ENCODE data around the gene ZNF844.

The ZNF844 gene

GRCh38 chr19:12113121-12113520 is 48.6 kb downstream of the ZNF844 start:
- no peak for DNase-seq (ENCODE audit: insufficient read length, low spot score)

GRCh38 chr19:12117201-12117970 is 52.9 kb downstream of the ZNF844 start:
- no peak for FAIRE-seq
- TF ChIP-seq POLR2A (IDR thresholded peaks at IDR 0.05; ENCODE audit: low read depth, low read length) = no peak
- TF ChIP-seq TAF1 (IDR thresholded peaks at IDR 0.05; ENCODE audit: low read depth, low read length) = no peak
- TF ChIP-seq PAX5 (IDR thresholded peaks at IDR 0.05; ENCODE audit: insufficient read depth, low read length, severe bottlenecking) = no peak
- no peak for TF ChIP-seq POLR2AphosphoS5 (IDR thresholded peaks at IDR 0.05; ENCODE audit: low read depth, low read length)
- no peak for TF ChIP-seq POU2F2 (IDR thresholded peaks at IDR 0.05; ENCODE audit: low read depth, low read length)
- no peak for TF ChIP-seq SPI1 (IDR thresholded peaks at IDR 0.05; ENCODE audit: low read depth, low read length)

More at GRCh38 chr19:12113121-12113520, 48.6 kb downstream of the ZNF844 start:
- FAIRE-seq = no peak
- TF ChIP-seq PAX5 (IDR thresholded peaks at IDR 0.05; ENCODE audit: insufficient read depth, low read length, severe bottlenecking) = no peak
- TF ChIP-seq SPI1 (IDR thresholded peaks at IDR 0.05; ENCODE audit: low read depth, low read length) = no peak
- TF ChIP-seq TAF1 (IDR thresholded peaks at IDR 0.05; ENCODE audit: low read depth, low read length) = no peak
- no peak for TF ChIP-seq POLR2A (IDR thresholded peaks at IDR 0.05; ENCODE audit: low read depth, low read length)
- no peak for TF ChIP-seq POU2F2 (IDR thresholded peaks at IDR 0.05; ENCODE audit: low read depth, low read length)
- no peak for TF ChIP-seq POLR2AphosphoS5 (IDR thresholded peaks at IDR 0.05; ENCODE audit: low read depth, low read length)

GRCh38 chr19:12126707-12127106 is 62.2 kb downstream of the ZNF844 start:
- TF ChIP-seq PAX5 (IDR thresholded peaks at IDR 0.05; ENCODE audit: insufficient read depth, low read length, severe bottlenecking) (no peak), POLR2A (IDR thresholded peaks at IDR 0.05; ENCODE audit: low read depth, low read length) (no peak), SPI1 (IDR thresholded peaks at IDR 0.05; ENCODE audit: low read depth, low read length) (no peak), POLR2AphosphoS5 (IDR thresholded peaks at IDR 0.05; ENCODE audit: low read depth, low read length) (no peak), TAF1 (IDR thresholded peaks at IDR 0.05; ENCODE audit: low read depth, low read length) (no peak), POU2F2 (IDR thresholded peaks at IDR 0.05; ENCODE audit: low read depth, low read length) (no peak)
- FAIRE-seq (no peak), DNase-seq (ENCODE audit: insufficient read length, low spot score) (no peak)

More at GRCh38 chr19:12117201-12117970, 52.9 kb downstream of the ZNF844 start:
- DNase-seq (ENCODE audit: insufficient read length, low spot score) = no peak

Measured in GM12891 (cell line).